ENCODE measurements around the gene GAREM1. TPM values are rescaled to one million over a fixed set of nuclear protein-coding genes. Genes with fewer than 3 reads are reported as not detected.
"Not testable (repeated sequence)": the region's sequence is repeated elsewhere in the genome, so short reads cannot be mapped to it uniquely, and the experiment has no call there.

The GAREM1 gene
- total RNA-seq, 6 donors from 2014 or later: 8.1 to 21.0 (median 13.7) TPM

- H3K27ac ChIP-seq: no peak overlapping the region
- no peaks in the 10 kb centered on the region for H3K9me3 ChIP-seq
- TF ChIP-seq POLR2AphosphoS5 (IDR thresholded peaks at IDR 0.05): no peak
- no peaks in the 10 kb centered on the region for H3K36me3 ChIP-seq
- WGBS, 2 donors: 86 to 90% methylated on average over 1 of the region's 1 CpG
- no peak overlapping the region for H3K4me3 ChIP-seq
- no peak for DNase-seq
- H3K27me3 ChIP-seq: no peaks in the 10 kb centered on the region
- no peak for ATAC-seq (ENCODE audit: low FRiP score in 2 of 2)
- H3K4me1 ChIP-seq: peaks cover 5 to 7% (median 7%) of the 10 kb centered on the region in 4 donors
Observed at GRCh38 chr18:32353257-32353656, 117.4 kb downstream of the GAREM1 start.

- peak in 1 of 2 donors; percentile 83 for ATAC-seq (ENCODE audit: low FRiP score in 2 of 2)
Observed at GRCh38 chr18:32351032-32351431, 119.7 kb downstream of the GAREM1 start.

GRCh38 chr18:32349728-32350395 is 120.8 kb downstream of the GAREM1 start:
- no peaks in the 10 kb centered on the region for H3K36me3 ChIP-seq
- H3K27me3 ChIP-seq: no peaks in the 10 kb centered on the region
- no peak overlapping the region for H3K4me3 ChIP-seq
- TF ChIP-seq EP300 (IDR thresholded peaks at IDR 0.05): peak in 1 of 4 donors; percentile 32
- no peak for TF ChIP-seq POLR2A (IDR thresholded peaks at IDR 0.05)
- peak in 1 of 2 donors; percentile 18 for TF ChIP-seq POLR2AphosphoS5 (IDR thresholded peaks at IDR 0.05)
- no peak for TF ChIP-seq CTCF (IDR thresholded peaks at IDR 0.05)
- DNase-seq (peak in 1 of 2 donors; percentile 72), ATAC-seq (ENCODE audit: low FRiP score in 2 of 2) (peak; percentile 40 to 78)
- WGBS, 2 donors: 28 to 33% methylated on average over 4 of the region's 4 CpGs
- peaks cover 7 to 12% (median 9%) of the 10 kb centered on the region in 4 donors for H3K4me1 ChIP-seq
- H3K9me3 ChIP-seq: no peaks in the 10 kb centered on the region
- H3K27ac ChIP-seq: peak overlapping the region; percentile 20 to 53 (median 34)

More at GRCh38 chr18:32351032-32351431, 119.7 kb downstream of the GAREM1 start:
- WGBS, 2 donors: 62 to 80% methylated on average over 1 of the region's 1 CpG
- no peaks in the 10 kb centered on the region for H3K36me3 ChIP-seq
- no peaks in the 10 kb centered on the region for H3K9me3 ChIP-seq
- peak overlapping the region in 2 of 4 donors; percentile 0 to 45 for H3K27ac ChIP-seq
- TF ChIP-seq POLR2A (IDR thresholded peaks at IDR 0.05) (no peak), CTCF (IDR thresholded peaks at IDR 0.05) (no peak), EP300 (IDR thresholded peaks at IDR 0.05) (no peak), POLR2AphosphoS5 (IDR thresholded peaks at IDR 0.05) (no peak)
- H3K27me3 ChIP-seq: no peaks in the 10 kb centered on the region
- no peak overlapping the region for H3K4me3 ChIP-seq
- no peak for DNase-seq
- peaks cover 7 to 14% (median 10%) of the 10 kb centered on the region in 4 donors for H3K4me1 ChIP-seq

- Histone ChIP-seq H3K4me3 (no peak overlapping the region), H3K9me3 (no peaks in the 10 kb centered on the region), H3K27ac (peak overlapping the region; percentile 4 to 67 (median 36)), H3K4me1 (peaks cover 7 to 12% (median 10%) of the 10 kb centered on the region in 4 donors), H3K36me3 (no peaks in the 10 kb centered on the region), H3K27me3 (no peaks in the 10 kb centered on the region)
- no peak for ATAC-seq (ENCODE audit: low FRiP score in 2 of 2)
- no peak for DNase-seq
- 32 to 43% methylated on average over 4 of the region's 4 CpGs for WGBS, 2 donors
- no peak for TF ChIP-seq EP300 (IDR thresholded peaks at IDR 0.05)
- TF ChIP-seq POLR2A (IDR thresholded peaks at IDR 0.05): no peak
- TF ChIP-seq POLR2AphosphoS5 (IDR thresholded peaks at IDR 0.05): no peak
- no peak for TF ChIP-seq CTCF (IDR thresholded peaks at IDR 0.05)
Observed at GRCh38 chr18:32346671-32347070, 124.0 kb downstream of the GAREM1 start.

- Histone ChIP-seq H3K4me1 (peaks cover 0 to 7% (median 5%) of the 10 kb centered on the region in 4 donors), H3K4me3 (no peak overlapping the region), H3K9me3 (no peaks in the 10 kb centered on the region), H3K27me3 (no peaks in the 10 kb centered on the region), H3K27ac (no peak overlapping the region), H3K36me3 (no peaks in the 10 kb centered on the region)
- ATAC-seq (ENCODE audit: low FRiP score in 2 of 2) (peak in 1 of 2 donors; percentile 10), DNase-seq (no peak)
- TF ChIP-seq CTCF (IDR thresholded peaks at IDR 0.05): no peak
- no peak for TF ChIP-seq POLR2AphosphoS5 (IDR thresholded peaks at IDR 0.05)
- TF ChIP-seq POLR2A (IDR thresholded peaks at IDR 0.05): no peak
- TF ChIP-seq EP300 (IDR thresholded peaks at IDR 0.05): no peak
- 84 to 93% methylated on average over 3 of the region's 3 CpGs for WGBS, 2 donors
Observed at GRCh38 chr18:32343634-32344033, 127.0 kb downstream of the GAREM1 start.

- H3K4me1 ChIP-seq; ATAC-seq (ENCODE audit: low FRiP score in 2 of 2): not testable (repeated sequence)
Observed at GRCh38 chr18:32341112-32341511, 129.6 kb downstream of the GAREM1 start.

More at GRCh38 chr18:32341112-32341511, 129.6 kb downstream of the GAREM1 start:
- not testable (repeated sequence) for H3K27ac ChIP-seq, DNase-seq, H3K4me3 ChIP-seq, H3K9me3 ChIP-seq, H3K36me3 ChIP-seq, H3K27me3 ChIP-seq
- 93 to 98% methylated on average over 3 of the region's 3 CpGs for WGBS, 2 donors

Data from upper lobe of left lung (tissue), 6 donors.